OCI-LY7 (cell line): ENCODE measurements around the gene FGGY. TPM values are rescaled to one million over a fixed set of nuclear protein-coding genes. Genes with fewer than 3 reads are reported as not detected.

ENCODE experiments used
- BruUV-seq: library from RNA; stranded (reverse); fragments of 400-500 nt; replicated peaks from 2 replicates; lab custom pipeline; 2021; lab: Mats Ljungman, UMichigan
- CTCF ChIA-PET: fragments of 300-600 bp; sonication (Branson Sonifier 250); formaldehyde crosslinking; loops from one replicate; lab custom pipeline; 2022; ENCODE audit warnings: antibody characterized with exemption; ENCODE audit not compliant: unreplicated experiment; lab: Charles Lee
- POLR2A ChIA-PET: fragments of 300-600 bp; sonication (Branson Sonifier 250); formaldehyde crosslinking; loops from one replicate; lab custom pipeline; 2022; ENCODE audit warnings: antibody characterized with exemption; lab: Charles Lee
- DNase-seq: peaks from one replicate; pipeline ENCODE4 v3.0.0-alpha.2; 2015; ENCODE audit warnings: low spot score
- H2AFZ ChIP-seq: fragments of 200-600 bp; sonication (generic), shearing (Covaris generic); 2 replicates; pipeline ENCODE4 v1.6.1; 2014; ENCODE audit warnings: mild to moderate bottlenecking, antibody characterized with exemption, low read length, moderate library complexity
- H3K27ac ChIP-seq: fragments of 200-600 bp; sonication (generic); 2 replicates; pipeline ENCODE4 v1.5.1; 2014; ENCODE audit warnings: mixed run types, low read depth, mild to moderate bottlenecking, moderate library complexity, low read length, inconsistent platforms; ENCODE audit not compliant: poor library complexity, severe bottlenecking
- H3K36me3 ChIP-seq: fragments of 200-600 bp; sonication (generic); 2 replicates; pipeline ENCODE4 v1.6.1; 2014; ENCODE audit warnings: mild to moderate bottlenecking, antibody characterized with exemption, low read length, moderate library complexity, mixed read lengths; ENCODE audit not compliant: insufficient read depth
- H3K4me1 ChIP-seq: fragments of 200-600 bp; sonication (generic); 2 replicates; pipeline ENCODE4 v1.5.1; 2014; ENCODE audit warnings: mild to moderate bottlenecking, low read length; ENCODE audit not compliant: insufficient read depth, poor library complexity, severe bottlenecking
- H3K4me2 ChIP-seq: fragments of 200-600 bp; sonication (generic); 2 replicates; pipeline ENCODE4 v1.6.1; 2014; ENCODE audit warnings: mild to moderate bottlenecking, low read length
- H3K4me3 ChIP-seq: fragments of 200-600 bp; sonication (generic); 2 replicates; pipeline ENCODE4 v1.5.1; 2014; ENCODE audit warnings: mild to moderate bottlenecking, low read depth, low read length; ENCODE audit not compliant: poor library complexity, severe bottlenecking
- H3K79me2 ChIP-seq: fragments of 200-600 bp; sonication (generic); 2 replicates; pipeline ENCODE4 v1.6.1; 2016; ENCODE audit warnings: low read depth, mild to moderate bottlenecking, low read length, moderate library complexity, mixed read lengths; ENCODE audit not compliant: insufficient read depth
- H3K9me2 ChIP-seq: fragments of 200-600 bp; sonication (generic); 2 replicates; pipeline ENCODE4 v1.6.1; 2016; ENCODE audit warnings: mild to moderate bottlenecking, low read length, mixed read lengths; ENCODE audit not compliant: insufficient read depth
- H3K9me3 ChIP-seq: fragments of 200-600 bp; sonication (generic); 2 replicates; pipeline ENCODE4 v1.6.1; 2014; ENCODE audit warnings: mild to moderate bottlenecking, mixed run types, low read length, mixed read lengths
- H4K20me1 ChIP-seq: fragments of 200-600 bp; sonication (generic); 2 replicates; pipeline ENCODE4 v1.6.1; 2014; ENCODE audit warnings: mild to moderate bottlenecking, antibody characterized with exemption, low read length, moderate library complexity, mixed read lengths; ENCODE audit not compliant: insufficient read depth
- EZH2phosphoT487 ChIP-seq: fragments of 200-600 bp; sonication (generic); IDR thresholded peaks from 2 replicates; pipeline ENCODE4 v1.6.1; 2018; ENCODE audit warnings: low read depth, borderline replicate concordance, mild to moderate bottlenecking, mixed run types, antibody characterized with exemption, low read length, moderate library complexity, mixed read lengths
- intact Hi-C: fragments of 100-400 bp; cut with micrococcal nuclease; formaldehyde crosslinking; loops from one replicate; pipeline ENCODE4 v1.10.0; 2022; ENCODE audit not compliant: unreplicated experiment
- total RNA-seq, 2 experiments: library from RNA; depleted of rRNA in 1 of 2; stranded (reverse); fragments of >200 nt in 1 of 2; shearing (Covaris generic) in 1 of 2; gene quantifications; 2 replicates each; pipeline ENCODE4 v1.2.3, GENCODE V29; 2014 to 2022
- TF ChIP-seq, protein P1 (sequence below): fragments of 200-600 bp; sonication (generic); conservative IDR thresholded peaks from 2 replicates; pipeline ENCODE4 v1.5.1; 2014; ENCODE audit warnings: mild to moderate bottlenecking, antibody characterized with exemption, low read length, moderate library complexity, mixed read lengths

FGGY gene
- total RNA-seq, 2 experiments from 2014 or later = 0.63 to 4.5 TPM

DNA sequence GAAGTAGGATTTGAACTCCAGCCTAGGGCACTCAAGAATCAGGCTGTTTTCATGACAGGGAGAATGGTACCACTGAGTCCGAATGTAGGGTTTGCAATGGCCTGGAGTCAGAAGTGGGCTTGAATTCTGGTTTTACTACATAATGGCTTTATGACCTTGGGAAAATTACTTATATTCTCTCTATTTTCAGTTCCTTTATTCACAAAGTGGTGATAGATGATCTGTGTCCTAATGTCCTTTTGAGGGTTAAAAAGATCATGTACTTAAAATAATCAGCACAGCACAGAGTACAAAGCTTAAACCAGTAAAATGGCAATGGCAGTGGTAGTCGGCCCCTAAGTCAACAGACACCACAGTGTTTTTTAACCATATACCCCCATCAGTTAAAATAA lies 454.1 kb downstream of the FGGY start:
- H3K9me3 ChIP-seq = no peaks in the 10 kb centered on the region
- BruUV-seq = no TSS peak
- no peak overlapping the region for H2AFZ ChIP-seq
- H3K27ac ChIP-seq = no peak overlapping the region
- DNase-seq = no peak
- intact Hi-C loops = no loop called here
- ChIA-PET CTCF (no interaction called here), POLR2A (no interaction called here)
- TF ChIP-seq EZH2phosphoT487 = no peak
- TF ChIP-seq, protein P1, sequence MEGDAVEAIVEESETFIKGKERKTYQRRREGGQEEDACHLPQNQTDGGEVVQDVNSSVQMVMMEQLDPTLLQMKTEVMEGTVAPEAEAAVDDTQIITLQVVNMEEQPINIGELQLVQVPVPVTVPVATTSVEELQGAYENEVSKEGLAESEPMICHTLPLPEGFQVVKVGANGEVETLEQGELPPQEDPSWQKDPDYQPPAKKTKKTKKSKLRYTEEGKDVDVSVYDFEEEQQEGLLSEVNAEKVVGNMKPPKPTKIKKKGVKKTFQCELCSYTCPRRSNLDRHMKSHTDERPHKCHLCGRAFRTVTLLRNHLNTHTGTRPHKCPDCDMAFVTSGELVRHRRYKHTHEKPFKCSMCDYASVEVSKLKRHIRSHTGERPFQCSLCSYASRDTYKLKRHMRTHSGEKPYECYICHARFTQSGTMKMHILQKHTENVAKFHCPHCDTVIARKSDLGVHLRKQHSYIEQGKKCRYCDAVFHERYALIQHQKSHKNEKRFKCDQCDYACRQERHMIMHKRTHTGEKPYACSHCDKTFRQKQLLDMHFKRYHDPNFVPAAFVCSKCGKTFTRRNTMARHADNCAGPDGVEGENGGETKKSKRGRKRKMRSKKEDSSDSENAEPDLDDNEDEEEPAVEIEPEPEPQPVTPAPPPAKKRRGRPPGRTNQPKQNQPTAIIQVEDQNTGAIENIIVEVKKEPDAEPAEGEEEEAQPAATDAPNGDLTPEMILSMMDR = no peak
- H3K4me1 ChIP-seq = no peaks in the 10 kb centered on the region
- no peaks in the 10 kb centered on the region for H3K36me3 ChIP-seq
- no peak overlapping the region for H3K4me3 ChIP-seq
- H3K79me2 ChIP-seq = no peaks in the 10 kb centered on the region
- H3K4me2 ChIP-seq = no peak overlapping the region
- no peaks in the 10 kb centered on the region for H4K20me1 ChIP-seq
- H3K9me2 ChIP-seq = no peaks in the 10 kb centered on the region

DNA sequence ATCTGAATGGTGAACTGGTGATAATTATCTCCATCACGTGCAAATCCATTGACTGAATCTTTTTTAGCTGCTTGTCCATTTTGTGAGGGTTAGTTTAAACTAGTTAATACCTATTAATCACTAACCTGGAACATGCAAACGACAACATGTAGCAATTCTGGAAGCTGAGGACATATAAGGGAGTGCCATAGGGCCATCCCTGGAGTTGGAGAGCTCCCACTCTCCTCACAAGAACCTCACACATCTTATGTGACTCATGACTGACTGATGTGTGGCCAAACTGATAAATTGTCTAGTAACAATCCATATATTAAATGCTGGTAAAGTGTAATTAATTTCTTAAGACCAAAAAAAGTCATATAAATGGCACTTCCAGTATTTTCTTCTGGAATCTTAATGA lies 454.9 kb downstream of the FGGY start:
- POLR2A ChIA-PET = interaction anchor here (0.7 kb wide), 1 partner anchor 37 kb away, joined by 4 read pairs; no protein-coding TSS in a partner anchor
- no peak for TF ChIP-seq EZH2phosphoT487
- TF ChIP-seq, protein P1 = no peak
- CTCF ChIA-PET = no interaction called here

DNA sequence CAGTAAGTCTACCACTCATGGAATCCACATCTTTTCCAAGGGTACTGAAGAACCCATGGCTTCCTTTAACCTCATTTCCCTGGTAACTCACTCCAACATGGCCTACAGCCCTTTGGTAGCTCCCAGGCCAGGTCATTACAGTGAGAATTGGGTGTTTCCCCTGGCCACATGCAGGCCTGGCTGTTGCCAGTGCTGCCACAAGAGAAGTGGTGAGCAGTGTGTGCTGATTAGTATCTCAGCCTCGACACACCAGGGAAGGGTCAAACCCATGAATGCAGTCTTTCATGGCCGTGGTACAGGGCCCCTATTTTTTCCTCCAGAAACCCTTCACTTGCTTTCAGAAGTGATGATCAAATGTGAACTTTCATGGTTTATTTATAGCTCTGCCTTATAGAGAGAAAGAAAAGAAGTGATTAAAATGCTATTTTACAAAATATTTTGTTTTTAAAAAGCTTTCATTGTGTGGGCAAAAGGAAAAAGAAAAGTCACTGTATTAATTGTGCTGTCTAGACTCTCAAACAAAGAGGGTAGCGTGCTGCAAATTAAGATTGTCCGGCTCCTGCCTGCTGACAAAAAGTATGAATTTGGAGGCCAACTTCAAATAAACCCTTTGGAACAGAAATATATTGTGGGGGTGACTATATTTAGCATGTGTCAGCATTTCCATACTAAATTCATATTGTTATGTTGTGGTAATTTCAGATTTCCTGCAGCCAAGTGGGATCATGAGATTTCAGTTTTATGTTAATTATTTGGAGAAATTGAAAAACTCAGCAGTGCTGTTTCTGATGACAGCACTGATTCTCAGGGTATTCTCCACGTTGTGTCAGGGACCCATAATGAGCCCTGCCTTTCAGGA lies 455.9 kb downstream of the FGGY start:
- Histone ChIP-seq H3K36me3 (no peaks in the 10 kb centered on the region), H3K4me1 (no peaks in the 10 kb centered on the region), H2AFZ (no peak overlapping the region), H3K9me3 (no peaks in the 10 kb centered on the region), H3K27ac (no peak overlapping the region), H3K4me2 (no peak overlapping the region), H3K79me2 (no peaks in the 10 kb centered on the region), H3K4me3 (no peak overlapping the region), H3K9me2 (no peaks in the 10 kb centered on the region), H4K20me1 (no peaks in the 10 kb centered on the region)
- no peak for DNase-seq
- ChIA-PET CTCF (no interaction called here), POLR2A (no interaction called here)
- TF ChIP-seq, protein P1 = no peak
- TF ChIP-seq EZH2phosphoT487 = no peak
- no TSS peak for BruUV-seq
- intact Hi-C loops = no loop called here

More for the DNA sequence above, 454.9 kb downstream of the FGGY start:
- BruUV-seq = no TSS peak
- H3K79me2 ChIP-seq = no peaks in the 10 kb centered on the region
- DNase-seq = no peak
- H3K36me3 ChIP-seq = no peaks in the 10 kb centered on the region
- no peaks in the 10 kb centered on the region for H3K4me1 ChIP-seq
- no peaks in the 10 kb centered on the region for H3K9me2 ChIP-seq
- H3K4me3 ChIP-seq = no peak overlapping the region
- H3K4me2 ChIP-seq = no peak overlapping the region
- H2AFZ ChIP-seq = no peak overlapping the region
- H4K20me1 ChIP-seq = no peaks in the 10 kb centered on the region
- no peak overlapping the region for H3K27ac ChIP-seq
- no peaks in the 10 kb centered on the region for H3K9me3 ChIP-seq
- intact Hi-C loops = no loop called here
